GM12872 (cell line): Measurements from ENCODE around the gene ROPN1.
"Not testable (repeated sequence)": the region's sequence is repeated elsewhere in the genome, so short reads cannot be mapped to it uniquely, and the experiment has no call there.

Experiments
- CTCF ChIP-seq: IDR thresholded peaks from 3 replicates; pipeline ENCODE4 v1.5.1; 2011; ENCODE audit warnings: low read depth, mild to moderate bottlenecking, low read length, moderate library complexity; ENCODE audit not compliant: insufficient read depth

The ROPN1 gene

DNA sequence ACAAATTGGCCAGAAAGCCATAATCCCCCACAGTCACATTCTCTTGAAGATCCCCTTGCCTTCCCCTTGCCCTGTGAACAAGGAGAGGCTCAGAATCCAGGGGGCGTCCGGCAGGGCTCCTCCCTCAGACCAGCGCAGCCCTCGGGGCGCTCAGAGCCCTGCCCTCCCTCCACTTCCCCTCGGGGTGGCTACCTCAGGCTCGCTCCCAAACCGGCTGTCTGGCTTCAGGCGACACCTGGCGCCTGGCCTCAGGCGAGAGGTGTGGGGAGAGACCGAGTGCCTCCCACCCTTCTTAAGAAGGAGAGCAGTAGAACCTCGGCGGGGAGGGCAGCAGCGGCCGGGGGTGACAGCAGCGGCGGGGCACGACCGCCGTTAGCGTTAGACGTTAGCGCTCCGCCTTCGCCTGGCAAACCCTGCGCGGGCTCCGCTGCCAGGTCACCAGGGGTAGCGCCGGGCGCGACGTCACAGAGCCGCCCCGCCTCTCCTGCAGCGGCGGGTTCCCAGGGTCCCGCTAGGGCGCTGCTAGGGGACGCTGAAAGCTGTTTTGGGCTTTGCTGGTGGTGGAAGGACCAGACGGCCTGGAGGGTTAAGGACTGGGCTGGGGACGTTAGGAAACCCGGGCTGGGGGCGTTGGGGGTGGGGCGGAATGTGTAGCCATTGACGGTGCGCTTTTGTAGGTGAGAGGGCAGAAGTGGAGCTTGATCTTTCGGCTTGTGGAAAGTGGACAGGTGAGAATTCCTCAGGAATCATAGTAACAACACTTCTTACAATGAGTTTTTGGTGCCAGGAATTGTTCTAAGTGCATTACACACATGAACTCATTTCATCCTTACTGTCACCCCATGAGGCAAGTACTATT lies at the start of gene ROPN1:
Gene ROPN1, minus strand, starts transcription at position 395 of the 859 bp plus-strand sequence. CDS start 11,643 bp downstream, outside the sequence.
- TF ChIP-seq CTCF: not testable (repeated sequence)

- TF ChIP-seq CTCF: no peak
Observed at GRCh38 chr3:124041553-124041952, 49.6 kb upstream of the ROPN1 start.

DNA sequence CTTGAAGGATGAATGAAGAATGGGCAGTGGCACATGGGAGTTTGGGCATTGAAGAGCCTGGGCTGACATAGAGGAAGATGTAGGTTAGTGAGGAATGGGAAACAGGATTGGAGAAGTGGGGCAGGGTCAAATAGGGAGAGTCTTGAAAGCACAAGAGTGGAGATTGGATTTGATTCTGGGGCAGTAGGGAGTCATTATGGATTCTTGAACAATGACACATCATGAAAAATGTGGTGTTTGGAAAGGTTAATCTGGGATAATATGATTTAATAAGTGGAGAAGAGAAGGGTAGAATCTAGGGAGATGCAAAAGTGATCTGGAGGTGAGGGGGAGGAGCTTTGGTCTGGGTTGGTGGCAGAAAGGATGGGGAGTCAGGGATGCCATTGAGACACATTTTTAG lies 45.4 kb upstream of the ROPN1 start:
- no peak for TF ChIP-seq CTCF

- TF ChIP-seq CTCF: no peak
Observed at GRCh38 chr3:124035463-124036121, 43.7 kb upstream of the ROPN1 start.

DNA sequence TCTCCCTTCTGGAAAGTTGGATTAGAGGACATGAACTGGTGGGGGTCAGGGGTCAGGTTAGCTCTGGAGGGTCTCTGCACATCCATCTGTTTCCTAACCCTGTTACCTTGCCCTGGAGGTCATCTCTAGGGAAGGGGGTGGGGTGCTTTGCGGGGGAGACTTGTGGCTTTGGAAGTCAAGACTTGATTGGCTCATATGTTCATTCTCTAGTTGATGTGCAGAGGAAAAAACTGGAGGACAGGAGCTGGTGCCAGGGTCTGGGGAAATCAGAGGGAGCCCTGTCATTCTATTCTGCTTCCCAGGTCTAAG lies 42.9 kb upstream of the ROPN1 start:
- TF ChIP-seq CTCF: no peak

DNA sequence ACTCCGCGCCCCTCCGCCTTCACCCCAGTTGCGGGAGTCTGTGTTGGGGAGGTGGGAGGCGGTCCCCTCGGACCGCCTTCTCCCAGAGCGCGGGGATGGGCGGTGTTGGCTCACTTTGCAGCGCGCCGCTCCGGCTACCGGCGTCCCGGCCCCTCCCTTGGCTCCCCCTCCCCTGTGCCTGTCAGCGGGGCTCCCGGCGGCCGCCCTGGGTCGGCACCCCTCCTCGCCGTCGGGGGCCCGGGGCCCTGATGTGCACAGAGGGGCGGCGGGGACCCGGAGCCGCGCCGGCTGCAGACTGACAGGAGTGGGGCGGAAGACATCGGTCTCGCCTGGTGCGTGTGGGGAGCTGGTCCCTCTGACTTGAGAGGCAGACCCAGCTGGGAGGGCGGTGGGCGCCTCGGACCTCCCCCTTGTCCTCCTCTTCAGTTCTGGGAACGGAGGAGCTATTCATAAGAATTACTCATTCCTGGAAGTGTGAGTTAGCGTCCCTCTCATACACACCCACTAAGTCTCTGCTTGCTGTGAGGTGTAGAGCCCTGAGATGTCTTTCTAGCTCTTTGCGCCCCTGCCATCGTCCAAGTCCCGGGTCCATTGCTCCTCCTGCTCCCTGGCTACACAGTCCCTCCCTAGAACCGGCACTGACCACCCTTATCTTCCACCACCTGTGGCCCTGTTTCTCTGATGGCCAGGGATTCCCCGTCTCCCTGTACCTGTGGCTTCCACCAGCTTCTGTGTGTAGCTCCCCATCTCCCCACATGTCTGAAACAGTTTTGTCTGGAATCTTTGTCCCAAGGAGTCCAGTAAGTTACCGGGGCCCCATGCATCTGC lies 42.3 kb upstream of the ROPN1 start:
- no peak for TF ChIP-seq CTCF
